GM23338 (cell line): ENCODE data around the gene PCDHAC1. TPM values are rescaled to one million over a fixed set of nuclear protein-coding genes. Genes with fewer than 3 reads are reported as not detected.

ENCODE experiments used
- ATAC-seq: fragments of 200-7000 bp; cut with Tn5 transposase; 3 replicates; pipeline ENCODE4 v1.9.1; 2020
- DNase-seq: peaks from one replicate; pipeline ENCODE4 v3.0.0-alpha.2; 2015; ENCODE audit warnings: low spot score
- H2AFZ ChIP-seq: fragments of 200-600 bp; sonication (generic); 2 replicates; pipeline ENCODE4 v1.8.0; 2016; ENCODE audit warnings: antibody characterized with exemption, mild to moderate bottlenecking, moderate library complexity
- H3F3A ChIP-seq: fragments of 200-600 bp; sonication (generic); replicated peaks from 2 replicates; pipeline ENCODE4 v1.8.0; 2017; ENCODE audit warnings: antibody characterized with exemption, mixed run types, low read depth
- H3K27ac ChIP-seq: fragments of 200-600 bp; sonication (generic); 2 replicates; pipeline ENCODE4 v1.6.1; 2016; ENCODE audit warnings: low read depth
- H3K27me3 ChIP-seq: fragments of 200-600 bp; sonication (generic); 2 replicates; pipeline ENCODE4 v1.8.0; 2016; ENCODE audit warnings: mild to moderate bottlenecking, mixed run types, moderate library complexity; ENCODE audit not compliant: insufficient read depth
- H3K36me3 ChIP-seq: fragments of 200-600 bp; sonication (generic); 2 replicates; pipeline ENCODE4 v1.8.0; 2016; ENCODE audit warnings: mild to moderate bottlenecking; ENCODE audit not compliant: insufficient read depth
- H3K4me1 ChIP-seq: fragments of 200-600 bp; sonication (generic); 2 replicates; pipeline ENCODE4 v1.8.0; 2016; ENCODE audit warnings: mild to moderate bottlenecking, moderate library complexity; ENCODE audit not compliant: insufficient read depth
- H3K4me2 ChIP-seq: fragments of 200-600 bp; sonication (generic); 2 replicates; pipeline ENCODE4 v1.7.1; 2017; ENCODE audit warnings: mixed run types
- H3K4me3 ChIP-seq: fragments of 200-600 bp; sonication (generic); 2 replicates; pipeline ENCODE4 v1.6.1; 2016; ENCODE audit warnings: mixed run types
- H3K79me2 ChIP-seq: fragments of 200-600 bp; sonication (generic); replicated peaks from 2 replicates; pipeline ENCODE4 v1.8.0; 2017; ENCODE audit warnings: mild to moderate bottlenecking; ENCODE audit not compliant: insufficient read depth
- H3K9me2 ChIP-seq: fragments of 200-600 bp; sonication (generic); 2 replicates; pipeline ENCODE4 v1.8.0; 2017; ENCODE audit not compliant: insufficient read depth
- H4K20me1 ChIP-seq: fragments of 200-600 bp; sonication (generic); replicated peaks from 2 replicates; pipeline ENCODE4 v1.8.0; 2017; ENCODE audit warnings: mild to moderate bottlenecking; ENCODE audit not compliant: insufficient read depth
- H3K27ac Mint-ChIP-seq: 2 replicates; pipeline ENCODE4 v1.8.0; 2020; ENCODE audit warnings: inconsistent platforms, mild to moderate bottlenecking, moderate library complexity, mixed read lengths
- H3K27me3 Mint-ChIP-seq: 3 replicates; pipeline ENCODE4 v1.8.0; 2022; ENCODE audit warnings: low read depth, mild to moderate bottlenecking, moderate library complexity, mixed read lengths, inconsistent platforms; ENCODE audit not compliant: insufficient read depth, poor library complexity
- H3K36me3 Mint-ChIP-seq: 3 replicates; pipeline ENCODE4 v1.8.0; 2021; ENCODE audit warnings: low read depth, mild to moderate bottlenecking, inconsistent platforms, moderate library complexity, mixed read lengths
- H3K4me1 Mint-ChIP-seq: 3 replicates; pipeline ENCODE4 v1.8.0; 2020; ENCODE audit warnings: mild to moderate bottlenecking, inconsistent platforms, mixed read lengths
- H3K4me3 Mint-ChIP-seq: 3 replicates; pipeline ENCODE4 v1.8.0; 2021; ENCODE audit warnings: moderate library complexity, mild to moderate bottlenecking, inconsistent platforms, mixed read lengths
- H3K9me3 Mint-ChIP-seq: 3 replicates; pipeline ENCODE4 v1.8.0; 2020; ENCODE audit warnings: moderate library complexity, mild to moderate bottlenecking, inconsistent platforms, mixed read lengths
- CREB1 ChIP-seq: fragments of 250-450 bp; sonication (Bioruptor Pico); IDR thresholded peaks from 2 replicates; pipeline ENCODE4 v1.5.0; 2020; ENCODE audit warnings: low read depth, mild to moderate bottlenecking, moderate library complexity
- EZH2 ChIP-seq: fragments of 200-600 bp; sonication (generic); IDR thresholded peaks from one replicate; pipeline ENCODE4 v1.8.0; 2017; ENCODE audit warnings: antibody characterized with exemption, mild to moderate bottlenecking, low read depth; ENCODE audit not compliant: unreplicated experiment
- EZH2phosphoT487 ChIP-seq: fragments of 200-600 bp; sonication (generic); IDR thresholded peaks from one replicate; pipeline ENCODE4 v1.8.1; 2018; ENCODE audit warnings: antibody characterized with exemption; ENCODE audit not compliant: unreplicated experiment
- POLR2AphosphoS5 ChIP-seq: IDR thresholded peaks from 2 replicates; pipeline ENCODE4 v1.6.1; 2016; ENCODE audit warnings: antibody characterized with exemption, low read depth
- ZNF331 ChIP-seq: fragments of 250-450 bp; sonication (Bioruptor Pico); IDR thresholded peaks from 2 replicates; pipeline ENCODE4 v1.5.0; 2020; ENCODE audit warnings: low read depth, mild to moderate bottlenecking, moderate library complexity
- polyA plus RNA-seq: library from polyadenylated mRNA; unstranded; fragments of >200 nt; fragmentation: Nextera tagmentation; extraction: Ambion mirVana; gene quantifications from 2 replicates; pipeline ENCODE4 v1.2.1, GENCODE V29; 2016
- total RNA-seq: library from RNA; depleted of rRNA; stranded (reverse); fragments of >200 nt; shearing (Covaris generic); gene quantifications from 2 replicates; pipeline ENCODE4 v1.2.3, GENCODE V29; 2014
- TF ChIP-seq, protein P1 (sequence below), 2 experiments: fragments of 200-600 bp in 1 of 2; sonication (generic) in 1 of 2; conservative IDR thresholded peaks; 2 replicates each; pipeline versions ENCODE4 v1.5.1 to v1.6.1; 2016 to 2017; ENCODE audit warnings: antibody characterized with exemption in 2 of 2, low read depth in 2 of 2, mild to moderate bottlenecking in 2 of 2, moderate library complexity in 1 of 2
- TF ChIP-seq, protein P2 (sequence below): IDR thresholded peaks from one replicate; pipeline ENCODE4 v1.6.1; 2018; ENCODE audit warnings: antibody characterized with exemption; ENCODE audit not compliant: unreplicated experiment

PCDHAC1 gene
- total and polyA plus RNA-seq, 2 experiments from 2014 or later, result 0.53 to 12.1 TPM

DNA sequence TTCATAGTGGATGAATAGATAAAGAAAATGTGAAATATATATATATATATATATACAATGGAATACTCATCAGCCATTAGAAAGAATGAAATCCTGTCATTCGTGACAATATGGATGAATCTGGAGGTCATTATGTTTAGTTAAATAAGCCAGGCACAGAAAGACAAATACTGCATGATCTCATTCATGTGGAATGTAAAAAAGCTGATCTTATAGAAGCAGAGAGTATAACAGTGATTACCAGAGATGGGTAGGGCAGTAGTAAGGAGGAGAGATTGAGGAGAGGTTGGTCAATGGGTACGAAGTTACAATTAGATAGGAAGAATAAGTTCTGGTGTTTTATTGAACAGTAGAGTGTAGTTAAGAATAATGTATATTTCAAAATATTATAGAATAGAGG, 20.5 kb downstream of the PCDHAC1 start:
- Histone ChIP-seq H3F3A (no peaks in the 10 kb centered on the region), H3K4me2 (no peak overlapping the region), H3K9me2 (no peaks in the 10 kb centered on the region), H3K4me1 (no peaks in the 10 kb centered on the region), H3K27me3 (no peaks in the 10 kb centered on the region), H3K4me3 (no peak overlapping the region), H2AFZ (no peak overlapping the region), H4K20me1 (no peaks in the 10 kb centered on the region), H3K27ac (no peak overlapping the region), H3K36me3 (no peaks in the 10 kb centered on the region), H3K79me2 (no peaks in the 10 kb centered on the region; the same call in 1 of the 2 replicates)
- no peak for DNase-seq
- no peak for ATAC-seq
- Mint-ChIP-seq H3K27ac (no peak overlapping the region), H3K36me3 (peaks cover 13% of the 10 kb centered on the region), H3K4me1 (no peaks in the 10 kb centered on the region), H3K27me3 (peaks cover 2% of the 10 kb centered on the region), H3K9me3 (no peaks in the 10 kb centered on the region), H3K4me3 (no peak overlapping the region)
- no peak for TF ChIP-seq ZNF331 (CRISPR knock-in tag)

DNA sequence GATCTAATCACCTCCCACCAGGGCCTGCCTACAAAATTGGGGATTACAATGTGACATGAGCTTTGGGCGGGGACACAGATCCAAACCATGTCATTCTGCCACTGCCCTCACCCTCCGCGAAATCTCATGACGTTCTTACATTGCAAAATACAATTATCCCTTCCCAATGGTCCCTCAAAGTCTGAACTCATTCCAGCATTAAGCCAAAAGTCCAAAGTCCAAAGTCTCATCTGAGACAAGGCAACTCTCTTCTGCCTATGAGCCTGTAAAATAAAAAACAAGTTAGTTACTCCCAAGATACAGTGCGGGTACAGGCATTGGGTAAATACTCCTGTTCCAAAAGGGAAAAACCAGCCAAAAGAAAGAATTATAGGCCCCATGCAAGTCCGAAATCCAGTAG, 25.5 kb downstream of the PCDHAC1 start:
- H3K9me3 Mint-ChIP-seq, result no peaks in the 10 kb centered on the region; the same call in 2 of the 3 replicates
- H3F3A ChIP-seq, result no peaks in the 10 kb centered on the region
- H3K4me1 Mint-ChIP-seq, result peaks cover 4% of the 10 kb centered on the region; the same call in 2 of the 3 replicates
- H3K4me3 Mint-ChIP-seq, result no peak overlapping the region
- no peaks in the 10 kb centered on the region for H3K4me1 ChIP-seq
- H3K4me2 ChIP-seq, result no peak overlapping the region
- peaks cover 2% of the 10 kb centered on the region for H3K27me3 Mint-ChIP-seq
- no peak overlapping the region for H3K4me3 ChIP-seq
- TF ChIP-seq EZH2, result no peak
- TF ChIP-seq, protein P1, sequence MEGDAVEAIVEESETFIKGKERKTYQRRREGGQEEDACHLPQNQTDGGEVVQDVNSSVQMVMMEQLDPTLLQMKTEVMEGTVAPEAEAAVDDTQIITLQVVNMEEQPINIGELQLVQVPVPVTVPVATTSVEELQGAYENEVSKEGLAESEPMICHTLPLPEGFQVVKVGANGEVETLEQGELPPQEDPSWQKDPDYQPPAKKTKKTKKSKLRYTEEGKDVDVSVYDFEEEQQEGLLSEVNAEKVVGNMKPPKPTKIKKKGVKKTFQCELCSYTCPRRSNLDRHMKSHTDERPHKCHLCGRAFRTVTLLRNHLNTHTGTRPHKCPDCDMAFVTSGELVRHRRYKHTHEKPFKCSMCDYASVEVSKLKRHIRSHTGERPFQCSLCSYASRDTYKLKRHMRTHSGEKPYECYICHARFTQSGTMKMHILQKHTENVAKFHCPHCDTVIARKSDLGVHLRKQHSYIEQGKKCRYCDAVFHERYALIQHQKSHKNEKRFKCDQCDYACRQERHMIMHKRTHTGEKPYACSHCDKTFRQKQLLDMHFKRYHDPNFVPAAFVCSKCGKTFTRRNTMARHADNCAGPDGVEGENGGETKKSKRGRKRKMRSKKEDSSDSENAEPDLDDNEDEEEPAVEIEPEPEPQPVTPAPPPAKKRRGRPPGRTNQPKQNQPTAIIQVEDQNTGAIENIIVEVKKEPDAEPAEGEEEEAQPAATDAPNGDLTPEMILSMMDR (conservative IDR thresholded peaks at IDR 0.05; ENCODE audit: low read depth in 2 of 2), result no peak
- no peak for TF ChIP-seq CREB1 (CRISPR knock-in tag)
- no peak for TF ChIP-seq EZH2phosphoT487
- TF ChIP-seq POLR2AphosphoS5, result no peak
- TF ChIP-seq, protein P2, sequence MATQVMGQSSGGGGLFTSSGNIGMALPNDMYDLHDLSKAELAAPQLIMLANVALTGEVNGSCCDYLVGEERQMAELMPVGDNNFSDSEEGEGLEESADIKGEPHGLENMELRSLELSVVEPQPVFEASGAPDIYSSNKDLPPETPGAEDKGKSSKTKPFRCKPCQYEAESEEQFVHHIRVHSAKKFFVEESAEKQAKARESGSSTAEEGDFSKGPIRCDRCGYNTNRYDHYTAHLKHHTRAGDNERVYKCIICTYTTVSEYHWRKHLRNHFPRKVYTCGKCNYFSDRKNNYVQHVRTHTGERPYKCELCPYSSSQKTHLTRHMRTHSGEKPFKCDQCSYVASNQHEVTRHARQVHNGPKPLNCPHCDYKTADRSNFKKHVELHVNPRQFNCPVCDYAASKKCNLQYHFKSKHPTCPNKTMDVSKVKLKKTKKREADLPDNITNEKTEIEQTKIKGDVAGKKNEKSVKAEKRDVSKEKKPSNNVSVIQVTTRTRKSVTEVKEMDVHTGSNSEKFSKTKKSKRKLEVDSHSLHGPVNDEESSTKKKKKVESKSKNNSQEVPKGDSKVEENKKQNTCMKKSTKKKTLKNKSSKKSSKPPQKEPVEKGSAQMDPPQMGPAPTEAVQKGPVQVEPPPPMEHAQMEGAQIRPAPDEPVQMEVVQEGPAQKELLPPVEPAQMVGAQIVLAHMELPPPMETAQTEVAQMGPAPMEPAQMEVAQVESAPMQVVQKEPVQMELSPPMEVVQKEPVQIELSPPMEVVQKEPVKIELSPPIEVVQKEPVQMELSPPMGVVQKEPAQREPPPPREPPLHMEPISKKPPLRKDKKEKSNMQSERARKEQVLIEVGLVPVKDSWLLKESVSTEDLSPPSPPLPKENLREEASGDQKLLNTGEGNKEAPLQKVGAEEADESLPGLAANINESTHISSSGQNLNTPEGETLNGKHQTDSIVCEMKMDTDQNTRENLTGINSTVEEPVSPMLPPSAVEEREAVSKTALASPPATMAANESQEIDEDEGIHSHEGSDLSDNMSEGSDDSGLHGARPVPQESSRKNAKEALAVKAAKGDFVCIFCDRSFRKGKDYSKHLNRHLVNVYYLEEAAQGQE, result no peak
- DNase-seq, result no peak
- H3K27ac ChIP-seq, result no peak overlapping the region
- H3K36me3 ChIP-seq, result no peaks in the 10 kb centered on the region
- no peak overlapping the region for H2AFZ ChIP-seq
- no peak overlapping the region for H3K27ac Mint-ChIP-seq
- no peaks in the 10 kb centered on the region for H3K9me2 ChIP-seq
- H3K36me3 Mint-ChIP-seq, result no peaks in the 10 kb centered on the region; the same call in 1 of the 3 replicates
- no peak for ATAC-seq
- H4K20me1 ChIP-seq, result no peaks in the 10 kb centered on the region
- no peaks in the 10 kb centered on the region for H3K27me3 ChIP-seq
- no peaks in the 10 kb centered on the region; the same call in 1 of the 2 replicates for H3K79me2 ChIP-seq
